ENCODE measurements around the gene L2HGDH. TPM values are rescaled to one million over a fixed set of nuclear protein-coding genes. Genes with fewer than 3 reads are reported as not detected.
"Not testable (repeated sequence)": the region's sequence is repeated elsewhere in the genome, so short reads cannot be mapped to it uniquely, and the experiment has no call there.

L2HGDH gene
- total RNA-seq (2014; rRNA removed; shearing (Covaris generic)), result 4.3 and 5.5 TPM in 2 replicates

DNA sequence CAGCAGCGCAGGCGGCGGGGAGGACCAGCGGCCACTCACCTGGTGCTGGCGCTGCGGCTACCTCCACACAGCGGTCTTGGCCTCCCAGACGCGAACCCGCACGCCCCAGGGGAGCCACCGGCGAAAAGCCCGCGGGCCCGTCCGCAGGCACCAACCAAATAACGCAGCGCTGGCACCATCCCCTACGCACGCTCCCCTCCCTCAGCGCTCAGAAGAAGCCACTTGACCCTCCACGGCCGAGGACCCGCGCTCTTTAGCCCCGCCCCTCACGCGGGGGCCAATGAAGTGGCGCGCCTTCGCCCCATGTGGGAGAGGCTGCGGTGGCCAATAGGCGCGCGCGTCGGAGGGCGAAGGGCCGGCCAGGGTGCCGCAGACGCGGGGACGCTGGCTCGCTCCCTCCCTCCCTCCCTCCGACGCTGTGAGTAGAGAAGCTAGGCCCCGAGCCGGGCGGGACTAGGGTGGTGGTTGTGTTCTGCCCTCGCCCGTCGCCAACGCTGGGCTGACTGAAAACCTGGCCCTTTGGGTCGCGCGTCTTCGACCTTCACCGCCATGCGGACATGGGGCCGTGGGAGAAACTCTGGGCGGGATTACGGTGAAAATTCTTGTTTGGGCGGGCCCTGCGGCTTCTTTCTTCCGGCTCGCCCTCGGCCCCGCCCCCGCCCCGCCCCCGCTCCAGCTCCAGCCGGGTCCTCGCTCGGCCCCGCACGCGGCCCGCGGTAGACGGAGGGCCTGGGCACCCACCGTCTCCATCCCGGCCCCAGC, at the start of gene L2HGDH, which contains the start of gene DMAC2L:
TSS of gene L2HGDH (minus strand) at position 258 of the 762 bp plus-strand sequence. CDS start at position 179, 79 bp downstream.
TSS of gene DMAC2L (plus strand) at position 353 of the 762 bp plus-strand sequence. CDS start 9,164 bp downstream, outside the sequence.
- DNase-seq (ENCODE audit: low read depth), result peak; percentile 91

GRCh38 chr14:50360851-50361250, 48.8 kb upstream of the L2HGDH start:
- no peak for DNase-seq (ENCODE audit: low read depth)

DNA sequence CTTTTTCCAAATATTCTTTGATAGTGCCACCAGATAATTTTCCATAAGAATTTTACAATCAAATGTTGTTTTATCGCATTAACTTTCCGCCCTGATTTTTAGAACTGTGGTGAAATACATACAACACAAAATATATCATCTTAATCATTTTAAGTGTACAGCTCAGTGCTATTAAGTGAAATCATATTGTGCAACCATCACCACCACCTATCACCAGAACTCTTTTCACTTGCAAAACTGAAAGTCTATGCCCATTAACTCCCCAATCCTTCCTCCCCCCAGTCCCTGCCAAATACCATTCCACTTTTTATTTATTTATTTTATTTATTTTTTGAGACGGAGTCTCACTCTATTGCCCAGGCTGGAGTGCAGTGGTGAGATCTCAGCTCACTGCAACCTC, 48.1 kb upstream of the L2HGDH start:
- DNase-seq (ENCODE audit: low read depth), result no peak

GRCh38 chr14:50359631-50360030, 47.6 kb upstream of the L2HGDH start:
- DNase-seq (ENCODE audit: low read depth), result no peak

DNA sequence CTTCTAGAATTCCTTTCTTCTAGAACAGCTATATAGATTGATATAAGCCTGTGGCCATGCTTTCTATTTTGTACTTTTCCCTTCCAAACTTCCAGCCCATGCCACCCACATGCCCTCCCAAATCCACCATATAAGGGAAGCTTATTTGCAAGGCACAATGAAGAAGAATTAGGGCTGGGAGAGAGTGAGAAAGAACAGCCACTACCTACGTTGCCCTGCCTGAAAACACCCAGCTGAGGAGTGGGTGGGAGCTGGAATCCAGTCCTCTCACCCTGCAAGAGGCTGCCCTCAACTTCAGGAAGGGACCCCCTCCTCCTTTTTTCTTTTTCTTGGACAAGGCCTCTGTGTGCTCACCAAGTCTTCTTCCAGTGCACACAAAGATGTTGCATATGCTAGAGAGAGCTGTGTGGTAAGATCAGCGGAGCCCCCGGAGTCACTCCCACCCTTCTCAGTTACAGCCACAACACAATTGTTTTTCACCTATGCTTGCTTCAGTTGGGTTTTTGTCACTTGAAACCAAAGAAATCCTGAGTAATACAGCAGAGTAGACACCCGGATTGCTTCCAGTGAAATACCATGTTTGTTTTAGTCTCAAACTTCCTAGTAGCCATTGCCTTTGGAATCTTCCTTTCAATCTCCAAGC, 45.8 kb upstream of the L2HGDH start:
- DNase-seq (ENCODE audit: low read depth), result no peak

DNA sequence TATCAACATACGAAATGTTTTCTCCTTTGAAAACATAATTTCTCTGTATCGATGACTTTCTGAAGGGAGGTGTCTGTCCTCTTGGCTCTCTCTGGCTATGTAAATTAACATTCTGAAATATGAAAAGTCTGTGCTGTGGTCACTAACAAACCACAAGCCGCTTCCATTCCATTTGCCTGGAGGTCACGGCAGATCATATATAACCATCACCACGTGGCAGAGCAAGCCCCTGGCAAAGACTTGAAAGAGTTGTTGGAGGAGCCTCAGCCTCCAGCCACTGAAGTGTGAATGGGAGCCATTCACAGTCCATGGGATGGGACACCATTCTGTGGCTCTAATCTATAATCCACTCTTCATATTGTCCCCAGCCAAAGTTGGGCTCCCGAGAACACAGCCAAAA, 45.1 kb upstream of the L2HGDH start:
- peak; percentile 51 for DNase-seq (ENCODE audit: low read depth)

- not testable (repeated sequence) for DNase-seq (ENCODE audit: low read depth)
These were observed 44.3 kb upstream of the L2HGDH start for GRCh38 chr14:50356283-50356682.

GRCh38 chr14:50355692-50356091, 43.7 kb upstream of the L2HGDH start:
- DNase-seq (ENCODE audit: low read depth), result no peak

DNA sequence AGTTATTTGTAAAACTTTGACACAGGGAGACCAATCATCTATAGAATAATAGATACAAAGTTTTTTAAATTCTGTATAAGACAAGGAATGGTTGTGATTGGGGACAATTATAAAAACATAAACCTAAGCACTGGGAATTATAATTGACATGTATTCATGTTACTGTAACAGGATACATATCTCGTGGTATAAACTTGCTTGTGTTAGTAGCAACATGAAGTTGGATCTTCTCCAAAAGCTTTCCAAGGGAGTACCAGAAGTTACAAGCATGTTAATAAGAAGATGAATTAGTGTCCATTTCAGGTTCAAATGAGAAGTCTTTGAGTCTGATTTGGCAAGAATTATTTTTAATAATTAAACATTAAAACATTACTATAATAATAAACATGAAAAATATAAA, 42.5 kb upstream of the L2HGDH start:
- DNase-seq (ENCODE audit: low read depth), result no peak

- no peak for DNase-seq (ENCODE audit: low read depth)
These were observed 41.1 kb upstream of the L2HGDH start for GRCh38 chr14:50353126-50353525.

GRCh38 chr14:50352584-50352983, 40.6 kb upstream of the L2HGDH start:
- no peak for DNase-seq (ENCODE audit: low read depth)

- no peak for DNase-seq (ENCODE audit: low read depth)
These were observed 38.9 kb upstream of the L2HGDH start for GRCh38 chr14:50350975-50351374.

DNA sequence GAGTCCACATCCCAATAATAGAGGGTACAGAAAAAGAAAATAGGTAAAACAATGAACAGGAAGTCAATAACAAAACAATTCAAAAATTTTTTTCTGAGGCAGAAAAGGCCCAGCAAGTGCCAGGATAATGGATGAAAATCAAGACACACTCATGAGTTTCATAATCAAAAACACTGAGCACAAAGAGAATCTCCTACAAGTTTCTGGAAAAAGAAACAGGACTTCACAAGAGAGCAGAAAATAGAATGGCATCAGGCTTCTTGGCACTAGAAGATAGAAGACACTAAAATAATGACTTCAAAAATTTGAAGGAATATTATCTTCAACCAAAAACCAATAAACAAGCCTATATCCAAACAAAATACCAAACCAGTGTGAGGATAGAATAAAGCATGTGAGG, 36.9 kb upstream of the L2HGDH start:
- DNase-seq (ENCODE audit: low read depth), result no peak

DNA sequence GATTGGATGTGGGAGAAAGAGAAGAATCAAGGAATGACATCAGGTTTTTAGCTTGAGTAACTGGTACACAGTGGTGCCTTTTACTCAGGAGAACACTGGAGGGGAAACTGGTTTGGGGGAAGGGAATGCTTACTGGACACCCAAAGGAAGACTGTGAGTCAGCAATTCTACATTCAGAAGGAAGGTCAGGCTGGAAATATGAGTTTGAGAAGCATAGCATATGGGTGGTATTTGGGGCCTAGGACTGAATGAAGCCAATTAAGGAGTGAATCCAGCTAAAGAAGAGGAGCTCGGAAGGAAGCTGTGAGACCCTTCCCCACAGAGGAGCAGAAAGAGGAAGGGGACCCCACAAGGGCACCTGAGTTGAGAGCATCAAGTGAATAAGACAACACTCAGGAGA, 35.5 kb upstream of the L2HGDH start:
- peak; percentile 55 for DNase-seq (ENCODE audit: low read depth)

DNA sequence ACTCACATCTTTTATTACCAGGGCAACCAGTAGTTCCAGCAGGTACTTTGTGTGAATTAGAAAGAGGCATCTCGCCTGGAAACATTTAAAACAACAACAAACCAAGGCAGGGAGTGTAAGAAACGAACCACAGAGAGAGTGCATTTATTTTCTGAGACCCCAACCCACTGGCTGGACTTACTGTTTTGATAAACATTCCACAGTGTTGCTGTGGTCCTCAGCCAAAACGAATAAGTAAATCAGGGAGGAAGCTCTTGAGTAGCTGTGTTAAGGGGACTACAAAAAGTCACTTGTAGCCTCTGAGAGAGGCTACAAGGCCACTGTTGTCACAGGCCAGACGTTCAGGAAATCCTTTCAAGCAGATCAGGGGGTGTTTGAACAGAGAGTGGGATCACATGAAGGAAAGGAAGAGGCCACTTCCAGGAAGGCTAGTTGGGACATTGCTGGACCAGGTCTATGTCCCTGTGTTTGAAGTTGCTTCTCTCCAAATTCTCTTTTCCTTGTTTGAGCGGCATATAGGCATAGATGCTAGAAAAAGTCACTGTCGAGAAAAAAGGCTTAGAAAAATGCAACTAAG, 33.9 kb upstream of the L2HGDH start:
- no peak for DNase-seq (ENCODE audit: low read depth)

GRCh38 chr14:50344876-50345563, 33.0 kb upstream of the L2HGDH start:
- no peak for DNase-seq (ENCODE audit: low read depth)

DNA sequence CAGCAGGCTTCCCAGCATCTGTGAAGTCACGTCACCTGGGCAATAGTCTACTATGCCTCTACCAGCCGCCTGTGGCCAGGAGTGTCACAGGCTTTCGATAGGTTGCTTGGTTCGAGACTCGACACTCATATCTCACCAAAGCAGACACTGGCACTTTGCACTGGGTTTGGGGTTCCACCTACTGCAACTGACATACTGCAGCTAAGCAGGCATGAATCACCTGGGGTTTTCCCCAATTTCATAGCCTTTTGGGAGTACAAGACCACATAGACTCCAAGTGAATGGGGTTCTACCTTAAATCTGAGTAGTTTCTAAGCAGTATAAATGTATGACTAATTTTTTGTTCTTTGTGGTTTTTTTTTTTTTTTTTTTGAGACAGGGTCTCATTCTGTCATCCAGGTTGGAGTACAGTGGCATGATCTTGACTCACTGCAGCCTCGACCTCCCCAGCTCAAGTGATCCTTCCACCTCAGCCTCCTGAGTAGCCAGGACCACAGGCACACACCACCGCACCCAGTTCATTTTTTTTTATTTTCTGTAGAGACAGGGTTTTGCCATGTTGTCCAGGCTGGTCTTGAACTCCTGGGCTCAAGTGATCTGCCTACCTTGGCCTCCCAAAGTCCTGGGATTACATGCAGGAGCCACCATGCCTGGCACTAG, 32.2 kb upstream of the L2HGDH start:
- DNase-seq (ENCODE audit: low read depth), result no peak

DNA sequence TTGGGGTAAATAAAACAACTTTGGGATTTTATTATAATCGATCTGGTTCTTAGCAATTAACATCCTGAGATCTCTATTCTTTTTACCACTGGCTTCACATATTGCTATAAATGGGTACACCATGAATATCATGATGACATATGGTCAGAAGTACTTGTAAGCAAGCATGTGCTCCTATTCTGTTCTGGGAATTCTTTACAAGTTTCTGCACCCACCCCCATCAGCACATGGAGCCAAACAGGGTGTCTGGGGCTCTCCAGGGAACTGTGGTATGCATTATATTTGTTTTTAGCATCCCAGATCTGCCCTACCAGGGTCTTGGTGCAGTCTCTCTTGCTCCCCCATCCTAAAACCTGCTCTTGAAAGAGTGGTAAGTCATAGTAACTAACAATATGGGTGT, 31.4 kb upstream of the L2HGDH start:
- DNase-seq (ENCODE audit: low read depth), result no peak

DNA sequence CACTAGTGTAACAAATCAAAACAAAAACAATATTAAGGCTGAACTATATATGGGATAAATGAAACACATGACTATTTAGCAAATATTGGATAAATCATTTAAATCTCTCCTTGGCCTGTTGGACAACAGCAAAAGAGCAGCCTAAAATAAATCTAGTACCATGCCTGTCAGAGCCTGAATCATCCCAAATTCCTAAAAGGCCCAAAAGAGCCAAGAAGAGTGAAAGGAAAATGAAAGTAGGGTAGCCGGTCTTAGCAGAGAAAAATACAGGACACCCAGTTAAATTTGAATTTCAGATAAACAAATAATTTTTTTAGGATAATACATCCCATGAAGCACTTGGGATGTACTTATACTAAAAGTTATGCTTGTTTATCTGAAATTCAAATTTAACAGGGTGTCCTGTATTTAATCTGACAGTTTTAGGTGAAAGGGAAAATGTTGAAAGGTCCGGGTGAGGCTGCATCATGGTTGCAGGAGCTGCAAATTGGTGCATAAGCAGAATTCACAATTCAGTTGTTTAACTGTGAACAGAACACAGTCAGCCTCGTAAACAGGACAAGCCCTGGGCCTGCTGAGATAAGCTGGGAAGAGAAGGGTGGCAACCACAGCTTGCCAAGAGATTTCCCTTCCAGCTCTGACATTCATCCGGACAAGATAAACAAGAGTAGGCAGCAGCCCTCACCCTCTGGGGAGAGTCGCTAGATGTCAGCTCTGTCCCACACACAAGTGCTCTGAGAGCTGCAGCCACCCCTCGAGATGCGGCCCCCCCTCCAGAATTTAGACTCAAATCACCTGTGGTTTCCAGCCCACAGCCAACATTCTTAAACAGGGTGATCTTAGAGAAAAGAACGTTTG, 30.4 kb upstream of the L2HGDH start:
- peak; percentile 82 for DNase-seq (ENCODE audit: low read depth)

DNA sequence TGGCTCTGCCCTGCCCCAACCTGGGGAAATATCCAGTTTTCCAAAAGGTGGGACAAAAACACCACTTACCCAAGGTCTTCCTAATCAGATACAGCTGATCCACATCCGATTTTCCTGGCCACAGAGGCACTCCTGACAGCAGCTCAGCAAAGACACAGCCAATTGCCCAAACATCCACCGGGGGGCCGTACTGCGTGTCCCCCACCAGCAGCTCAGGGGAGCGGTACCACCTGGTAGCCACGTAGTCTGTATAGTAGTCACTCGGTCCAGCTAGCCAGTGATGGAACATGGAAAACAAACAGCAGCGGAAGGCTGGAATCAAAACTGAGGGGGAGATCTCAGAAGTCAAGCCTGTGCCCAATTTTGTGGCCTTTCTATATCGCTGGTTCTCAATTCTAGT, 28.9 kb upstream of the L2HGDH start:
- DNase-seq (ENCODE audit: low read depth), result no peak

GRCh38 chr14:50340045-50340444, 28.0 kb upstream of the L2HGDH start:
- DNase-seq (ENCODE audit: low read depth), result no peak
